IPS-18c (cell line): ENCODE data around the gene FMOD.

Experiments used
- H3K4me3 ChIP-seq: 2 replicates; pipeline ENCODE4 v1.7.0; 2013; ENCODE audit warnings: low read depth, mild to moderate bottlenecking, low read length, moderate library complexity; ENCODE audit not compliant: insufficient read depth
- H3K9me3 ChIP-seq: one replicate; pipeline ENCODE4 v1.6.1; 2013; ENCODE audit warnings: mild to moderate bottlenecking, low read length, moderate library complexity; ENCODE audit not compliant: control insufficient read depth, insufficient read depth

The FMOD gene

DNA sequence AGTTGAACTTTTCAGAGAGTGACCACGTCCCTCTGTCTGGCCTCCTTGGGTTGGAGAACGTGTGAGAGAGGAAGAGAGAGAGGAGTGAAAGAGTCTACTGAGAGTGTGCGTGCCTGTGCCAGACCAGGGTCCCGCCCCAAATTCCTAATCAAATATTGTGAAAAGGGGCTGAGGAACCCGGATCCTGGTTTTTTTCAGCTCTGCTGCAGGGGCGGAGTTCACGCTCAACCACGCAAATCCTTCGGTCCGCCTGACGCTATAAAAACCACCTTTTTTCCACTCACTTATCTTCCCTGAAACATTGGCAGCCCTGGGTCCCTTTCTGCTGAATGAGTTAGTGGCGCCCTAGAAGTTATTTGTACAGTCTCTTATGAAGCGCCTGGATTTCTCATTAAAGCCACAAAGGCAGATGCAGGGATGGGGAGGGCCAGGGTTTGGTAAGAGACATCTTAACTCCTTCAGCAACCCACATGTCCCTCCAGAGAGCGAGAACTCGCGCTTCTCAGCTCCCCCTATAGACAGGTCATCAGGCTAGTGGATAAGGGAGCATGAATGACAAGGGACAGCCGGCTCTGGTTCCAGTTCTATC lies at the start of gene FMOD:
Gene FMOD (minus strand): TSS at position 86 of the 589 bp plus-strand sequence. CDS start 2,852 bp downstream, outside the sequence.
- H3K4me3 ChIP-seq, result no peak within 1 kb of the TSS

DNA sequence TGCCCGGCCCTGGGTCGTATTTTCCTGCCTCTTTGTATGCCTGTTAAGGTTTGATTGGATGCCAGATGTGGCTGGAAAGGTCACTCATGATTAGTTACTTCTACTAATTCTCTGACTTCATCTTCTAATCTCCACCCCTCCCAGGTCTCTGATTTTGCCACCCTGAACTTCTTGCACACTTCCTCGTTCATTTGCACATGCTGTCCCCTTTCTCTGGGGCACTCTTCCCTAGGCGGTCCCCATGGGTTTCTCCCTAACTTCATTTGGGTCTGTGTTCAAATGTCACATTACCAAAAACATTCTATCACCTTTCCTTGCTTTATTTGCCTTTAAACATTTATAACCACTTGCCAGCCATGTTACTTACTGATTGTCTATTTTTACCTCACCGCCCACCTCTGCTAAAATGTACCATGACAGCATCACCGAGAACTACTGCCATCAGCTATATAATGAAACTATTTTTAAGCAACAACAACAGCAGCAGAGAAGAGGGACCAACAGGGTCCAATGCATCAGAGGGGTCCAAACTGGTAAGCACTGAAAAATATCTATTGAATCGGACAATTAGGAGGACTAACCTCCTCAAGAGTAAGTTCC lies 45.8 kb upstream of the FMOD start:
- Histone ChIP-seq H3K9me3 (no peaks in the 10 kb centered on the region), H3K4me3 (no peak overlapping the region)

More for the DNA sequence above, at the start of gene FMOD:
- H3K9me3 ChIP-seq, result no peaks in the 10 kb centered on the region

DNA sequence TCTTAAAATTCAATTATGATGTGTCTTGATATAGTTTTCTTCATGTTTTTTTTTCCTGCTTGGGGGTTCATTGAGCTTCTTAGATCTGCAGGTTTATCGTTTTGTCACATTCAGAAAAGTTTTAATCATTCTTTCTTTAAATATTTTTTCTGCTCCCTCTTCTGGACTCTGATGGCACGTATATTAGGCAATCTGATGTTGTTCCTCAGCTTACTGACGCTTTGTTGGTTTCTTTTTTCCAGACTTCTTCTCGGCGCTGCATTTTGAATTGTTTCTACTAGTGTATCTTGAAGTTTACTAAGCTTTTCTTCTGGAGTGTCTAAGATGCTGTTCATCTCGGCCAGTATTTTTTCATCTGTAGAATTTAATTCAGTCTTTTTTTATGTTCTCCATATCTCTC lies 44.8 kb upstream of the FMOD start:
- no peak overlapping the region for H3K4me3 ChIP-seq
- no peaks in the 10 kb centered on the region for H3K9me3 ChIP-seq

DNA sequence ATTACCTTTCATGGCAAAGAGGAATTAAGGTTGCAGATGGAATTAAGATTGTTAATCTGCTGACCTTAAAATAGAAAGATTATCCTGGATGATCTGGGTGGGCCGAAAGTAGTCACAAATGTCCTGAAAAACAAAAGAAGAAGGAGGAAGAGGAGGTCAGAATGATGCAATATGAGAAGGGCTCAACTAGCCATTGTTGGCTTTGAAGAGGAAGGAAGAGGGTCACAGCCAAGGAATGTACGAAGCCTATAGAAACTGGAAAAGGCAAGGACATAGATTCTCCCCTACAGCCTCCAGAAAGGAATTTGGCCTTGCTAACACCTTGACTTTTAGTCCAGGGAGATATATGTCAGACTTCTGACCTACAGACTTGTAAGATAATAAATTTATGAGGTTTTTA lies 39.4 kb upstream of the FMOD start:
- H3K4me3 ChIP-seq, result no peak overlapping the region
- no peaks in the 10 kb centered on the region for H3K9me3 ChIP-seq

DNA sequence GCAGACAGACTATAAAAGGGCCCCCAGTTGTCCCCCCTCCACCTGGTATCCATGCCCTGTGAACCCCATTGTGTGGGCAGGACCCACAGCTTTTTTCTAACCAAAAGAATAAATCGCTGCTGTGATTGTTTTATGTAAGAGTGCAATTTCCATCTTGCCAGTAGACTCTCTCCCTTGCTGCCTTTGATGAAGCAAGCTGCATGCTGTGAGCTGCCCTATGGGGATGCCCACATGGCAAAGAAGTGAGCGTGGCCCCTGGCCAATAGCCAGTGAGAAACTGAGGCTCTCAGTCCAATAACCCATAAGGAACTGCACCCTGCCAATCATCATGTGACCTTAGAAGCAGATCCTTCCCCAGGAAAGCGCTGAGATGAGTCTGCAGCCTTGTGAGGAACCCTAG lies 37.8 kb upstream of the FMOD start:
- H3K9me3 ChIP-seq, result no peaks in the 10 kb centered on the region
- H3K4me3 ChIP-seq, result no peak overlapping the region

DNA sequence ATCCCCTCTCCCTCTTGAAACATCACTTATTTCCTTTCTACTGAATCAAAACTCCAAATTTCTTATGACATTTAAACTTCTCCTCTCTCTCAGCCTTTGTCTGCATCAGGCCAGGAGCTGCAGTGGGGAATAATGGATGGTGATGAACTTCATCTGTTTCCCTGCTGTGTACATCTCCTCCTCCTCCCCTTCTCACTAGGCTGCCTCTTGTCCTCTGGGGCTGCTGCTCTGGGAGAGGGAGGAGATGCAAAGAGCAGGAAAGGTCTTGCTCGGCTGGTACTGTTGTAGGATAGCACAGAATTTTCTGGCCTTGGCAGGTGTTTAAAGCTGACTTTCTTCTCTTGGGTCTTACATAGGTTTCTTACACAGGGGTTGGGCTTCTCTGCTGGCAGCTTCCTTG lies 31.1 kb upstream of the FMOD start:
- no peaks in the 10 kb centered on the region for H3K9me3 ChIP-seq
- H3K4me3 ChIP-seq, result no peak overlapping the region

DNA sequence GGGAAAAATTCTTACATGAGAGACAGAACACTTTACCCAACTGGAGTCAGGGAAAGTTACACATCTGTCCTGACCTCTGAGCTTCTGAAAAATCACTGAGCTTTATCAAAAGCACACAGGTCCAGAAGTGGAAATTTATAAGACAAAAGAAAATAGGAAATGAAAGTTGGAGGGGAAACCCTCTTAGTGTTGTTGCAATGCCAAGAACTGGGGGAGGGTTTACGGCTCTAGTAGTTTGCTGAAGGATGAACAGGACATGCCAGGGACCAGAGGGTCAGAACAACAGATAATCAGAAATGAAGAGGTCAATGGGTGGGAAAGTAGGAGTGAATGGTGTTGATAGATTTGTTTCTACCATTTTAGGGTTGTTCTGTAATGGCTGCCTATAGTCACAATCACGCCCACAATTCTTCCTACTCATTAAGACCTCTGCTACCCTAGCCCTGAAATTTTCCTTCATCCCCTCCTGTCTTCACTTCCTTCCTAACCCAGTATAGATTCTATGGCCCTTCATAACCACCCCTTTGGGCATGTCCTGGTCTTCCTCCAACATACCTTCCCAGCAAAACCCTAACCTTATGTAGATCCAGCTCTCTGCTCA lies 30.3 kb upstream of the FMOD start:
- no peak overlapping the region for H3K4me3 ChIP-seq
- H3K9me3 ChIP-seq, result no peaks in the 10 kb centered on the region

DNA sequence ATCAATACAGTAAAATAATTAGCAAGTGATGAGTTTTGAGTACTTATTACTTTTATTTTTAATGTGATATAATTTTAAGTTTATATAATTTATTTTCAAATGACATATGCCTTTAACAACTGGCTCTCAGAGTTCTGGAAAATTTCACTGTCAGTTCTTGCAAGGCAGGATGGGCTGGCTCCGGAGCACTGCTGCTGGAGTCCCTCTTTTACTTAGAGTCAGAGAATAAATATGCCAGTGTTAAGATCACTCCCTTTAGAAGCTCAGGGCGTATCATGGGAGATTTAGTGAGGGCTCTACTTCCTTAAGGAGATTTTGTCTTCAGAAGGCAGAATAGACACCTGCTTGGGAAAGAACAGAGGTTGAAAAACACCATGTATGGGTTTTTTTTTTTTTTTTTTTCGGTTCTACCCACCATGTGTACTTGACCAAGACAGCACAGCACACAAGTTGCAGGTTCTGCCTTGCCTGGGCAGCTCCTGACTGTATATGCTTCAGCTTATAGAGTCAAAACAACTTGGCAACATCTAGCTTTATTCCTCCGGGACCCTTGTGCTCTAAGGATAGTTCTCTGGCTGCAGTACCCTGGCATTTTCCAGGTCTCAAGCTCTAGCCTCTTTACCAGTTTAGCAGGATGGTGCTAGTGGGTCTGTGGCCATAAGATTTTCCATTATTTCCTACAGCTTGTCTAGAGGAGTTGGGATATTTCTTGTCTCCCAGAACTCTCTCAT lies 29.7 kb upstream of the FMOD start:
- Histone ChIP-seq H3K4me3 (no peak overlapping the region), H3K9me3 (peaks cover 2% of the 10 kb centered on the region)

DNA sequence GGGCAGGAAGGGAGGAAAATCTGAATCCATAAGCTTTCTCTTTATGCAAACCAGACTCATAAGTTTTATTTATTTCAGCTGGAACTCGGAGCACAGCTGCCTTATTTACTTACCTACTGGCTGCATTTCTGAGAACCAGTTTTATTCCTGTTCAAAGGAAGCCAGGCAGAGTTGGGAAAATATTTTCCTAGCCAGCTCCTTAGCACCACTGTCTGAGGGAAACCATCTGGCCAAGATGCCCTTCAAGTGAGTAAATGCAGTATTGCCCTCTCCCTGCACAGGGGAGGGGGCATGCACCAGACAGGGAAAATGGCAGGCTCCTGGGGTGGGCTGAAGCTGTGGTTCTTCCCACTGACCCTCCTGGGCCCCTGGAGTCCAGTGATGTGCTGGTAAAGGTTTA lies 28.9 kb upstream of the FMOD start:
- H3K9me3 ChIP-seq, result peaks cover 2% of the 10 kb centered on the region
- H3K4me3 ChIP-seq, result no peak overlapping the region

DNA sequence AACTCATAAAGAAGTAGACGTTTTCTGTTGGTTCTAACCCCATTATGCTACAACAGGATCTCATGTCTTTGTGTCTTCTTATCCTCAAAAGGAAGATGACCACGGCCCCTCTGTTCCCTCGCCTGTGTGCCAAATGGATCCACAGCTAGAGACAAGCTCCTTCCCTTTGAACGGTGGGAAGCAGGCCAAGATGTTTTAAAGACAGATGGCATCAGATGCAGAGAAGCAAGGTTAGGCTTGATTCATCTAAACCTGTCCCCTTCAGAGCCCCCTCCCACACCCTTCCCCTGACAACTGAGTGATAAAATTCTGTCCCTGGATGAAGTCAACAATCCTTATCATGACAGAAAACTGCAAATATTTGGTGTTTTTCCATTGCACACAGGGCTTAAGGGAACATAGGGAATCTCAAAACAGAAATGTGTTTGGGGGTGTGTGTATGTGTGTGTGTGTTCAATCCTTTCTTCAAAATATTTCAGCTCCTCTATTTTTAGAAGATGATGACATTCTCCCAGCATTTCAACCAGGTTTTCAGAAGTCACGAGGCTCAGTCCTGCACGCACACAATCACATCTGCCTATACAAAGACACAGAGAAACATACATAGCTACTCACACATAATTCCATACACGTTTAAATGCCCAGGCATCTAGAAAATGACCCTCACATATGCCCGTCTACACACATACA lies 27.8 kb upstream of the FMOD start:
- Histone ChIP-seq H3K9me3 (peaks cover 2% of the 10 kb centered on the region), H3K4me3 (no peak overlapping the region)

DNA sequence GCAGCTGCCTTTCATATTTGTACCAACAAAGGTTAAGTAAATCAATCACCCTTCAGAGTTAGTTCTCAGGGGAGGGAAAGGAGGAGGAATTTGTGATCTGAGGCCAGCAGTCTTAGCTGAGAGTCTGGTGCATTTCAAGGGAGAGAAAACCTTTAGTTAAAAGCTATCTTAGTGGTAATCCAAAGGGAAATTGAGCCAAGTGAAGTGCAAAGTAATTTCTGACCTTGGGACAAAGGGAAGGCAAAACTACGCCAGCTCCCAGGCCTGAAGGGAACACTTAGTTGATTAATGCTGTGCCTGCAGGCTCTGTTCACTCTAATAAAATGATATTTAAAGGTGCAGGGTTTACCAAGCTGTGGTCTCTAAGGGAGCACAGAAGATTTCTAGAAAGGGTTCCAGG lies 23.1 kb upstream of the FMOD start:
- H3K9me3 ChIP-seq, result peaks cover 2% of the 10 kb centered on the region
- no peak overlapping the region for H3K4me3 ChIP-seq

DNA sequence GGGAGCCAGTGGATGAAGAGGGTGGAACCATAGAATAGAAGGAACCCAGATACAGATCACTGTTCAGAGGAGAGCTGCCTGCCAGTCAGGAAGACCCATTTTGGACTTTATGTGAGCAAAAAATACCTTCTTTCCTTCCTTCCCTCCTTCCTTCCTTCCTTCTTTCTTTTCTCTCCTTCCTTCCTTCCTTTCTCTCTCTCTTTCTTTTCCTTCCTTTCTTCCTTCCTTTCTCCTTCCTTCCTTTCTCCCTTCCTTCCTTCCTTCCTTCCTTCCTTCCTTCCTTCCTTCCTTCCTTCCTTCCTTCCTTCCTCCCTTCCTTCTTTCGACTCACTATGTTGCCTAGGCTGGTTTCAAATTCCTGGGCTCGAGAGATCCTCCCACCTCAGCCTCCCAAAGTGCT lies 22.1 kb upstream of the FMOD start:
- Histone ChIP-seq H3K9me3 (peaks cover 2% of the 10 kb centered on the region), H3K4me3 (no peak overlapping the region)

DNA sequence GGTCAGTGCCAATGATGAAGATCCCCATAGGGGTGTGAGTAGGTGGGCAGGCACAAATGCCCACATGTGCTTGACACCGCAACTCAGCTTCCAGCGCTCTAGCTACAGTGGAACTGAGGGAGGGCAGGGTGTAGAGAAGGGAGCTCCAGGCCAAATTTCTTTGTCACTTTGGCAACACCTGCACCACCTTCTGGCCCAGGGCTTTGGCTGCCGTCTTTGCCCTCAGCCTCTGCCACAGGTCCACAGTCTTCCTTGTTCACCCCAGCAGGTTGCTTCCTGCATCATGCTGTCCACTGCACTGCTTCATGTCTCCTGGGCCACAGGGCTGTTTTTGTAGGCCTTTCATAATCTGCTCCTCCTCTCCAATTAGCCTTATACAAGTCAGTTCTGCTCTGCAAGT lies 20.4 kb upstream of the FMOD start:
- H3K4me3 ChIP-seq, result no peak overlapping the region
- H3K9me3 ChIP-seq, result peaks cover 2% of the 10 kb centered on the region

DNA sequence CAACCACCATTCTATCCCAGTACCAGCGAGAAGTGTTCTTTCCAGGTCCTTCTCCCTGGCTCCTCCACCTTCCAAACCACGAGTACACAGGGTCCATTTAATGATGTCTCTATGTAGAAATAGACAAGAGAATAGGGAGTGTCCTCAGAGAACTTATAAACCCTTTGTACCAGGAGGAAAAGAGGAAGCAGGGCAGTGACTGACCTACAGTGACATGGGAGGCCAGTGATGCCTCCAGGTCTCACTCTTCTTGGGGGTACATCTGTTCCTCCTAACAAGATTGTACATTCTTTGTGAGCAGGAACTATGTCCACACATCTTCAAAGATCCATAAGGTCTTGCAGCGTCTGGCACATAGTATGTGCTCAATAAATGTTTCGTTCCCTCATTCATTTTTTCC lies 18.7 kb upstream of the FMOD start:
- Histone ChIP-seq H3K4me3 (no peak overlapping the region), H3K9me3 (no peaks in the 10 kb centered on the region)

DNA sequence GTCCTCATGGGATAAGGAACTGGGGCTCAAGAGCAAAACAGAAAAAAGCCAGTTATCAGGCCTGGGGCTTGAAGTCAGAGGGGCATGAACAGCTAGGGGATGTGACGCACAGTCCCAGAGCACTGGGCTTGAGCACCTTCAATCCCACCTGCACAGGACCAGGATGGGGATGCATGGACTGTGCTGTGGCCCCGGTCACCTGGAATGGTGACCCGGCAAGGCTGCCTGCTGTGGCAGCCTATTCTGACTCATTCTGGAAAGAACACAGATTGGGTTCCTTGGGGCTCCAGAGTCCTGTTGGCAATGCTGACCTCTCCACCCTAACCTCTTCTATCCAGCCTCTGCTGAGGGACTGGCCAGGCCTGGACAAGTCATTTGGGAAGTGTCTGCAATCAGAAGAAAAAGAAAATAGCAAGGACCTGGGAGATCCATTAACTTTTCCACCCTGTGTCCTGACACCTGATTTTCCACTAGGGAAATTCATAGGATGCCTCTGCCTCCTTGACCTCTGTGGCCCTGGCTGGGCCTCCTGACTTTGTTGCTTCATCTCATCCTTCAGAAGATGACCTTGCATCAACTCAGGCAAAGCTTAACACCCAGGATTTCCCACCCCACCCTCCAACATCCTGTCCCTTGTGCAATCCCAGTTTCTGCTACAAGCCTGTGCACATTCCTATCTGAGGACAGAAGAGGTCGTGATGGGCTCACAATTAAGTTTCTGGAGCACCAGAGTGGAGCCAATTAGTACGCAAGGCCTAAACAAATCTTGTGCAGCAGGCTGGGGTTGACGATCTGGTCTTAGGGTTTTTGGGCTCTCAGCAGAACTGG lies 17.9 kb upstream of the FMOD start:
- H3K9me3 ChIP-seq, result no peaks in the 10 kb centered on the region

DNA sequence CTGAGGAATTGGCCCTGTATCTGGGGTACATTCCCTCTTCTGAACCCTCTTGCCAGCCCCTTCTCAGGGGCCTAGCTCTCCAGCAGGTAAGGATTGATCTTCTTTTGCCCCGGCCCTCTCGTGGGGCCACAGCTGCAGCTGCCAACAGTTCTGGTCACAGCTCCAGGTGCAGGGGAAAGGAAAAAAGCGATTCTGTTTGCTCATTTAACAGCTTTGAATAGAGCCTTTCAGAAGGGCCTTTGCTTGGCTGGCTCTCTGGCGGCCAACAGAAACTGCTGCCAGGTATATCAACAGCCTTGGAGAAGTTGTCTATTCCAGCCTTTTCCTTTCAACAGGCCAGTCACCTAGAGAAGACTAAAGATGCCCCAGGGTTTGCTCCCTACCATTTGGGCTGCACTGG lies 16.1 kb upstream of the FMOD start:
- no peak overlapping the region for H3K4me3 ChIP-seq
- H3K9me3 ChIP-seq, result no peaks in the 10 kb centered on the region

More for the DNA sequence above, 17.9 kb upstream of the FMOD start:
- no peak overlapping the region for H3K4me3 ChIP-seq

DNA sequence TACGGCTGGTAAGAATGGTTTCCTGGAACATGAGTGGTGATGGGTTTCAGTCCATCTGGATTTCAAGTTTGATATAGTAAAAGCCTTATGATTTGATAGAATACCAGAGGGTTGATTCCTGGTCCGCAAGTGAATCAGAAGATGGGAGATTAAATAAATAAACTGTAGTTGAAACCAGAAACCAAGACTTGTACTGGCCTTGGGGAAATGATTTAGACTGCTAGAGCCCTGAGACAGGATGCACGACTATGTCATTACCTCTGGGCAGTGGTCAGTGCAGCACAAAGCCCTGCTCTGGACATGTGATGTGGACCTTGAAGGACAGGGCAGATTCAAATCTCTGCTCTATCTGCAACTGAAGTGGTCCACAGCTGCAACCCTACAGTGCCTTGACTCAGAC lies 15.6 kb upstream of the FMOD start:
- Histone ChIP-seq H3K4me3 (no peak overlapping the region), H3K9me3 (no peaks in the 10 kb centered on the region)
